ENCODE data around the gene GSG1.

GRCh38 chr12:13095266-13095995 is 8.0 kb downstream of the GSG1 start:
- TF ChIP-seq POLR2A (IDR thresholded peaks at IDR 0.05) (no peak), CTCF (IDR thresholded peaks at IDR 0.05) (no peak)

Measured in lower leg skin (tissue), 3 donors.